Measurements from ENCODE around the gene SGCE. TPM values are rescaled to one million over a fixed set of nuclear protein-coding genes. Genes with fewer than 3 reads are reported as not detected.
"Not testable (repeated sequence)": the region's sequence is repeated elsewhere in the genome, so short reads cannot be mapped to it uniquely, and the experiment has no call there.

The SGCE gene, protein sequence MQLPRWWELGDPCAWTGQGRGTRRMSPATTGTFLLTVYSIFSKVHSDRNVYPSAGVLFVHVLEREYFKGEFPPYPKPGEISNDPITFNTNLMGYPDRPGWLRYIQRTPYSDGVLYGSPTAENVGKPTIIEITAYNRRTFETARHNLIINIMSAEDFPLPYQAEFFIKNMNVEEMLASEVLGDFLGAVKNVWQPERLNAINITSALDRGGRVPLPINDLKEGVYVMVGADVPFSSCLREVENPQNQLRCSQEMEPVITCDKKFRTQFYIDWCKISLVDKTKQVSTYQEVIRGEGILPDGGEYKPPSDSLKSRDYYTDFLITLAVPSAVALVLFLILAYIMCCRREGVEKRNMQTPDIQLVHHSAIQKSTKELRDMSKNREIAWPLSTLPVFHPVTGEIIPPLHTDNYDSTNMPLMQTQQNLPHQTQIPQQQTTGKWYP
- 24.9 and 33.6 TPM in 2 replicates for total RNA-seq

DNA sequence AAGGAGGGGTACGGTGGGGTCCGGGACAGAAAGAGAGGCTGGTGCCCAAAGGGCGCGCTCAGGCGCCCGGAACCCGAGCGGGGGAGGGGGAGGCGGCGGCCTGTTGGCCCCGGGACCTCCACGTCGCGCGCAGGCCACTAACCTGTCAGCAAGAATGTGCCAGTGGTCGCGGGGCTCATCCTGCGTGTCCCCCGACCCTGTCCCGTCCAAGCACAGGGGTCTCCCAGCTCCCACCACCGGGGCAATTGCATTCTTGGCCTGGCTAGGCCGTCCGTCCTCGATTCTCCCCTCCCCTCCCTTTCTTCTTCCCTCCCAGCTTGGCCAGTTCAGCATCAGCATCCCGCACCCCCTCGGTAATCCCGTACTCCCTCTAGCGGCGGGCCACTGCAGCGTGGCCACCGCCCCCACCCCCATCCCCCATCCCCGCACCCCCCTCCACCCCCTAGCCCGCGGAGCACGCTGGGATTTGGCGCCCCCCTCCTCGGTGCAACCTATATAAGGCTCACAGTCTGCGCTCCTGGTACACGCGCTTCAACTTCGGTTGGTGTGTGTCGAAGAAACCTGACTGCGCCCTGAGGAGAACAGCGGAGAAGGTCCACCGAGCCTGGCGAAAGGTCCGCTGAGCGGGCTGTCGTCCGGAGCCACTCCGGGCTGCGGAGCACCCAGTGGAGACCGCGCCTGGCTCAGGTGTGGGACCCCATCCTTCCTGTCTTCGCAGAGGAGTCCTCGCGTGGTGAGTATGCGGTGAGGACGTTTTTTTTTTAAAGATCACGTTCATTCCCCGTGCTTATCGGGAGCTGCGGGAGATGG is at the start of gene SGCE:
SGCE (minus strand) TSS at position 286 of the 810 bp plus-strand sequence; CDS start at position 251, 35 bp downstream.
- DNase-seq (ENCODE audit: low read depth), result no peak

DNA sequence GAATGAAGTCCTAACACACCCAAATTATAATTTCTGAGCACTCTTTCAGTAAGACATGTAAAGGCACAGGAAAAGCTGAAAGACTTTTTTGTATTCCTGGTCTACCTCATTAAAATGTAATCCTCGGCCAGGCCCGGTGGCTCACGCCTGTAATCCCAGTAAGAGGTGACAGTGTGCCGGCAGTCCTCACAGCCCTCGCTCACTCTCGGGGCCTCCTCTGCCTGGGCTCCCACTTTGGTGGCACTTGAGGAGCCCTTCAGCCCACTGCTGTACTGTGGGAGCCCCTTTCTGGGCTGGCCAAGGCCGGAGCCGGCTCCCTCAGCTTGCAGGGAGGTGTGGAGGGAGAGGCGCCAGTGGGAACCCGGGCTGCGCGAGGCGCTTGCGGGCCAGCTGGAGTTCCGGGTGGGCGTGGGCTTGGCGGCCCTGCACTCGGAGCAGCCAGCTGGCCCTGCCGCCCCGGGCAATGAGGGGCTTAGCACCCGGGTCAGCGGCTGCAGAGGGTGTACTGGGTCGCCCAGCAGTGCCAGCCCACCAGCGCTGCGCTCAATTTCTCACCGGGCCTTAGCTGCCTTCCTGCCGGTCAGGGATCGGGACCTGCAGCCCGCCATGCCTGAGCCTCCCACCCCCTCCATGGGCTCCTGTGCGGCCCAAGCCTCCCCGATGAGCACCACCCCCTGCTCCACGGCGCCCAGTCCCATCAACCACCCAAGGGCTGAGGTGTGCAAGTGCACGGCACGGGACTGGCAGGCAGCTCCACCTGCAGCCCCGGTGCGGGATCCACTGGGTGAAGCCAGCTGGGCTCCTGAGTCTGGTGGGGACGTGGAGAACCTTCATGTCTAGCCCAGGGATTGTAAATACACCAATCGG is 49.5 kb upstream of the SGCE start:
- H3K36me3 ChIP-seq (ENCODE audit: control insufficient read depth, insufficient read depth, low read length); DNase-seq (ENCODE audit: low read depth); H3K4me3 ChIP-seq (ENCODE audit: low read depth, low read length); H3K27me3 ChIP-seq (ENCODE audit: control insufficient read depth, insufficient read depth, low read length): not testable (repeated sequence)

More for the DNA sequence above, at the start of gene SGCE:
- no peaks in the 10 kb centered on the region for H3K36me3 ChIP-seq (ENCODE audit: control insufficient read depth, insufficient read depth, low read length)
- peak within 1 kb of the TSS; percentile 52 for H3K4me3 ChIP-seq (ENCODE audit: low read depth, low read length)
- H3K27me3 ChIP-seq (ENCODE audit: control insufficient read depth, insufficient read depth, low read length), result no peaks in the 10 kb centered on the region
- TF ChIP-seq, protein P1, sequence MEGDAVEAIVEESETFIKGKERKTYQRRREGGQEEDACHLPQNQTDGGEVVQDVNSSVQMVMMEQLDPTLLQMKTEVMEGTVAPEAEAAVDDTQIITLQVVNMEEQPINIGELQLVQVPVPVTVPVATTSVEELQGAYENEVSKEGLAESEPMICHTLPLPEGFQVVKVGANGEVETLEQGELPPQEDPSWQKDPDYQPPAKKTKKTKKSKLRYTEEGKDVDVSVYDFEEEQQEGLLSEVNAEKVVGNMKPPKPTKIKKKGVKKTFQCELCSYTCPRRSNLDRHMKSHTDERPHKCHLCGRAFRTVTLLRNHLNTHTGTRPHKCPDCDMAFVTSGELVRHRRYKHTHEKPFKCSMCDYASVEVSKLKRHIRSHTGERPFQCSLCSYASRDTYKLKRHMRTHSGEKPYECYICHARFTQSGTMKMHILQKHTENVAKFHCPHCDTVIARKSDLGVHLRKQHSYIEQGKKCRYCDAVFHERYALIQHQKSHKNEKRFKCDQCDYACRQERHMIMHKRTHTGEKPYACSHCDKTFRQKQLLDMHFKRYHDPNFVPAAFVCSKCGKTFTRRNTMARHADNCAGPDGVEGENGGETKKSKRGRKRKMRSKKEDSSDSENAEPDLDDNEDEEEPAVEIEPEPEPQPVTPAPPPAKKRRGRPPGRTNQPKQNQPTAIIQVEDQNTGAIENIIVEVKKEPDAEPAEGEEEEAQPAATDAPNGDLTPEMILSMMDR (IDR thresholded peaks at IDR 0.05; ENCODE audit: insufficient read depth, low read length, poor library complexity, severe bottlenecking), result peak; percentile 53

DNA sequence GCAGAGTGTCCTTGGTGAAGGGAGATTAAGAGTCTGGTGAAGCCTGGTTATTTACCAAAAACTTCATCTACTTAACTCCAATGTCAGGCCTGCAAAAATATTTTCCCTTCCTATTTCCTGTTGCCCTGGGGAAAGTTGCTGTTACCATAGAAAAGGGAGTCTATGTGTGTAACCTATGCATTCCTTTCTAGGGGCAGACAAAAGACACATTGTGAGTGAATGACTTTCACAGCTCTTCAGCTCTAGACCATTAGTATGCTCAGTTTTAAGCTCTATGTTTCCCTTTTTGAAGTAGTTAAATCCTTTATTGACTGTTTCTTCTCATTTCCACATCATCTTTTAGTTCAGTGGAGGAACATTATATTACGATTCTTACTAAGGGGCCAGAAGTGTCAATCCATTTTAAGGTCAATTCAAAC is 45.6 kb upstream of the SGCE start:
- peak; percentile 53 for DNase-seq (ENCODE audit: low read depth)
- H3K36me3 ChIP-seq (ENCODE audit: control insufficient read depth, insufficient read depth, low read length), result no peaks in the 10 kb centered on the region
- no peaks in the 10 kb centered on the region for H3K27me3 ChIP-seq (ENCODE audit: control insufficient read depth, insufficient read depth, low read length)
- TF ChIP-seq, protein P1 (IDR thresholded peaks at IDR 0.05; ENCODE audit: insufficient read depth, low read length, poor library complexity, severe bottlenecking), result no peak
- no peak overlapping the region for H3K4me3 ChIP-seq (ENCODE audit: low read depth, low read length)

DNA sequence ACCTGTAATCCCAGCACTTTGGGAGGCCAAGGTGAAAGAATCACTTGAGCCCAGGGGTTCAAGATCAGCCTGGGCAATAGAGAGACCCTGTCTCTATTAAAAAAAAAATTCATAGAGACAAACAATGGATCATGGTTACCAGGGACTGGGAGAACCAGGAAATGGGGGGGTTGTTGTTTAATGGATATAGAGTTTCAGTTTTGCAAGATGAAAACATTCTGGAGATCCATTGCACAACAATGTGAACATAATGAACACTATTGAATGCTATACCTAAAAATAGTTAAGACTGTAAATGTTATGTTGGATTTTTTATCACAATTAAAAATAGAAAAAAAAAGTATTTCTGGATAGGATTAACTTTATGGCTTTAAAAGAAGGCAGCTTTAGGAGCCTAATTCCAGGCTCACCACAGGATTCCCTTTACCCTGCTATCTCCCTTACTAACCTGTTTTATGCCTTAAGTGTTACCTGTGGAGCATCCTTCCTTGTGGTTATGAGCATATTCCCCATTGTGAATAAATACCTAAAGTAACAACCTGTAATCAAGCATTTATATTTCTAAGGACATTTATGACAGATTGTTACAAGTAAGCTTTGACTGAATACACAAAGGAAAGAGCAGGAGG is 45.1 kb upstream of the SGCE start:
- no peaks in the 10 kb centered on the region for H3K36me3 ChIP-seq (ENCODE audit: control insufficient read depth, insufficient read depth, low read length)
- no peaks in the 10 kb centered on the region for H3K27me3 ChIP-seq (ENCODE audit: control insufficient read depth, insufficient read depth, low read length)
- no peak for DNase-seq (ENCODE audit: low read depth)
- TF ChIP-seq, protein P1 (IDR thresholded peaks at IDR 0.05; ENCODE audit: insufficient read depth, low read length, poor library complexity, severe bottlenecking), result no peak
- no peak overlapping the region for H3K4me3 ChIP-seq (ENCODE audit: low read depth, low read length)

DNA sequence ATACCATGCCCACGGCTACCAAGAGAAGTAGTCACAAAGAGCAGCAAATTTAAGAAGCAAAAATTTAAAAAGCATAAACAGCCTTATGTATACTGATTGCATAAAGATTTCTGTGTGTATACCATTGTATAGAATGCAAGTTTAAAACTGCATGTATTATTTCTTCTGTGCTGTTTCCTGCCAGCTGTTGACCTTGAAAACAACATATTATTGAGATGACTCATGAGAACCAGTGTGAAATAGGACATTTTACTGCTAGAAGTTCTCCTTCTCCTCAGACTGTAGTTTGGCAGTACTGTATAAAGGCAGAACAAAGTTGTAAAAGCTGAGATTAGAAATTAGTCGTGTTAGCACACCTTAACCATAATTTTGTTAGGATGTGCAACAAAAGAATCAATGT is 42.3 kb upstream of the SGCE start:
- peak; percentile 69 for DNase-seq (ENCODE audit: low read depth)

More for the DNA sequence above, 42.3 kb upstream of the SGCE start:
- Histone ChIP-seq H3K27me3 (ENCODE audit: control insufficient read depth, insufficient read depth, low read length) (no peaks in the 10 kb centered on the region), H3K36me3 (ENCODE audit: control insufficient read depth, insufficient read depth, low read length) (no peaks in the 10 kb centered on the region), H3K4me3 (ENCODE audit: low read depth, low read length) (no peak overlapping the region)
- TF ChIP-seq, protein P1 (IDR thresholded peaks at IDR 0.05; ENCODE audit: insufficient read depth, low read length, poor library complexity, severe bottlenecking), result no peak

Data from kidney epithelial cell (primary cell).